Measurements from ENCODE around the gene WDR74.

WDR74 gene

GRCh38 chr11:62847767-62848314, 8.5 kb upstream of the WDR74 start:
- Histone ChIP-seq H2AK5ac (ENCODE audit: low read length, severe bottlenecking) (no peak overlapping the region), H3K79me1 (replicated peaks; ENCODE audit: low read length, poor library complexity, severe bottlenecking) (no peaks in the 10 kb centered on the region), H3K14ac (ENCODE audit: low read length in 2 of 2) (no peak overlapping the region), H2BK5ac (ENCODE audit: low read depth, low read length, poor library complexity, severe bottlenecking) (no peak overlapping the region), H3K27ac (ENCODE audit: low read length, poor library complexity, severe bottlenecking) (no peak overlapping the region), H4K91ac (ENCODE audit: low read length) (no peak overlapping the region), H3K9ac (ENCODE audit: low read length) (no peak overlapping the region), H3K4me3 (ENCODE audit: insufficient read depth in 1 of 2, low read depth in 1 of 2, low read length in 2 of 2) (no peak overlapping the region), H3K4me2 (ENCODE audit: low read length, poor library complexity, severe bottlenecking) (no peak overlapping the region), H2BK120ac (ENCODE audit: low read depth, low read length) (no peak overlapping the region), H2BK15ac (ENCODE audit: low read depth, poor library complexity, severe bottlenecking) (no peak overlapping the region), H3K36me3 (ENCODE audit: control insufficient read depth in 1 of 2, insufficient read depth in 2 of 2, low read depth in 1 of 2, low read length in 2 of 2) (peaks cover 10 to 16% of the 10 kb centered on the region in 2 experiments), H4K8ac (ENCODE audit: low read length) (no peak overlapping the region), H3K23ac (ENCODE audit: low read length in 2 of 2) (no peak overlapping the region), H3K9me3 (ENCODE audit: control insufficient read depth, low read length) (no peaks in the 10 kb centered on the region), H3K4me1 (ENCODE audit: control insufficient read depth, insufficient read depth, low read depth, low read length) (peaks cover 4% of the 10 kb centered on the region), H3K27me3 (ENCODE audit: control insufficient read depth in 1 of 2, insufficient read depth in 1 of 2, low read length in 2 of 2) (no peaks in the 10 kb centered on the region), H3K4ac (ENCODE audit: low read depth in 1 of 2, low read length in 2 of 2) (no peak overlapping the region), H2AFZ (ENCODE audit: low read depth, low read length) (no peak overlapping the region), H3K18ac (ENCODE audit: low read depth in 1 of 2, low read length in 2 of 2) (no peak overlapping the region), H2BK12ac (ENCODE audit: low read length in 2 of 2) (no peak overlapping the region)
- no peak for DNase-seq
- 86% methylated on average over 1 of the region's 1 CpG for WGBS

GRCh38 chr11:62846177-62846576, 6.8 kb upstream of the WDR74 start:
- no peak overlapping the region for H3K4ac ChIP-seq (ENCODE audit: low read depth in 1 of 2, low read length in 2 of 2)
- no peak overlapping the region for H3K9ac ChIP-seq (ENCODE audit: low read length)
- H3K4me3 ChIP-seq (ENCODE audit: insufficient read depth in 1 of 2, low read depth in 1 of 2, low read length in 2 of 2), result no peak overlapping the region
- no peak overlapping the region for H3K14ac ChIP-seq (ENCODE audit: low read length in 2 of 2)
- H3K27me3 ChIP-seq (ENCODE audit: control insufficient read depth in 1 of 2, insufficient read depth in 1 of 2, low read length in 2 of 2), result no peaks in the 10 kb centered on the region
- H4K8ac ChIP-seq (ENCODE audit: low read length), result no peak overlapping the region
- no peak overlapping the region for H3K23ac ChIP-seq (ENCODE audit: low read length in 2 of 2)
- no peak overlapping the region for H2AK5ac ChIP-seq (ENCODE audit: low read length, severe bottlenecking)
- H2AFZ ChIP-seq (ENCODE audit: low read depth, low read length), result no peak overlapping the region
- no peak overlapping the region for H3K18ac ChIP-seq (ENCODE audit: low read depth in 1 of 2, low read length in 2 of 2)
- H2BK15ac ChIP-seq (ENCODE audit: low read depth, poor library complexity, severe bottlenecking), result no peak overlapping the region
- H2BK5ac ChIP-seq (ENCODE audit: low read depth, low read length, poor library complexity, severe bottlenecking), result no peak overlapping the region
- H3K79me1 ChIP-seq (replicated peaks; ENCODE audit: low read length, poor library complexity, severe bottlenecking), result no peaks in the 10 kb centered on the region
- H3K4me2 ChIP-seq (ENCODE audit: low read length, poor library complexity, severe bottlenecking), result no peak overlapping the region
- H3K27ac ChIP-seq (ENCODE audit: low read length, poor library complexity, severe bottlenecking), result no peak overlapping the region
- H2BK120ac ChIP-seq (ENCODE audit: low read depth, low read length), result no peak overlapping the region
- 97% methylated on average over 3 of the region's 3 CpGs for WGBS
- no peaks in the 10 kb centered on the region for H3K9me3 ChIP-seq (ENCODE audit: control insufficient read depth, low read length)
- H3K36me3 ChIP-seq (ENCODE audit: control insufficient read depth in 1 of 2, insufficient read depth in 2 of 2, low read depth in 1 of 2, low read length in 2 of 2), result peaks cover 0 to 2% of the 10 kb centered on the region in 2 experiments
- peaks cover 4% of the 10 kb centered on the region for H3K4me1 ChIP-seq (ENCODE audit: control insufficient read depth, insufficient read depth, low read depth, low read length)
- no peak for DNase-seq
- no peak overlapping the region for H2BK12ac ChIP-seq (ENCODE audit: low read length in 2 of 2)
- H4K91ac ChIP-seq (ENCODE audit: low read length), result no peak overlapping the region

DNA sequence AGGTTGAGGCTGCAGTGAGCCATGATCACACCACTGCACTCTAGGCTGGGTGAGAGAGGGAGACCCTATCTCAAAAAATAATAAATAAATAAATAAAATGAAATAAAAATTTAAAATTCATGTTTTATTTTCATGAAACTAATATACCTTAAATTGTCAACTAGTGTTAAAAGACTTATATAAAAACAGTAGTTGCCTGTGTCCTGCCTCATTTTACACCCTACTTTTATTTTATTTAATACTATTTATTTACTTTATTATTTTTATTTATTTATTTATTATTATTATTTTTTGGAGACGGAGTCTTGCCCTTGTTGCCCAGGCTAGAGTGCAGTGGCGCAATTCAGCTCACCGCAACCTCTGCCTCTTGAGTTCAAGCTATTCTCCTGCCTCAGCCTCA, 4.8 kb upstream of the WDR74 start:
- WGBS, result 100% methylated on average over 3 of the region's 3 CpGs
- no peaks in the 10 kb centered on the region for H3K36me3 ChIP-seq (ENCODE audit: control insufficient read depth in 1 of 2, insufficient read depth in 2 of 2, low read depth in 1 of 2, low read length in 2 of 2)

DNA sequence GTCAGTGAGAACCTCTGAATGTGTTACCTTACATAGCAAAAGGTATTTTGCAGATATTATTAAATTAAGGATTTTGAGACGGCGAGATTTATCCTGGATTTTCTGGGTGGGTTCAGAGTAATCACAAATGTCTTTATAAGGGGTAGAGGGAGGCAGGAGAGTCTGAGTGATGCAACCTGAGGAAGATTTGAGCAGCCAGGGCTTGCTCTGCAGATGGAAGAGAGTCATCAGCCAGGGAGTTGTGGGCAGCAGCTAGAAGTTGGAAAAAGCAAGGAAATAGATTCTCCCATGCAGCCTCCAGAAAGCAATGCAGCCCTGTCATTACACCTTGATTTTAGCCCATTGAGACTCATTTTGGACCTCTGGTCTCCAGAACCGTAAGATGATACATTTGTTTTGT, 4.1 kb upstream of the WDR74 start:
- WGBS, result 95% methylated on average over 3 of the region's 3 CpGs
- Histone ChIP-seq H3K18ac (ENCODE audit: low read depth in 1 of 2, low read length in 2 of 2) (no peak overlapping the region), H2BK12ac (ENCODE audit: low read length in 2 of 2) (no peak overlapping the region), H4K8ac (ENCODE audit: low read length) (no peak overlapping the region), H3K27ac (ENCODE audit: low read length, poor library complexity, severe bottlenecking) (no peak overlapping the region), H2BK5ac (ENCODE audit: low read depth, low read length, poor library complexity, severe bottlenecking) (no peak overlapping the region), H2AK5ac (ENCODE audit: low read length, severe bottlenecking) (no peak overlapping the region), H3K4ac (ENCODE audit: low read depth in 1 of 2, low read length in 2 of 2) (no peak overlapping the region), H3K36me3 (ENCODE audit: control insufficient read depth in 1 of 2, insufficient read depth in 2 of 2, low read depth in 1 of 2, low read length in 2 of 2) (no peaks in the 10 kb centered on the region), H3K4me2 (ENCODE audit: low read length, poor library complexity, severe bottlenecking) (no peak overlapping the region), H3K14ac (ENCODE audit: low read length in 2 of 2) (no peak overlapping the region), H2BK120ac (ENCODE audit: low read depth, low read length) (no peak overlapping the region), H3K23ac (ENCODE audit: low read length in 2 of 2) (no peak overlapping the region), H3K9ac (ENCODE audit: low read length) (no peak overlapping the region), H2AFZ (ENCODE audit: low read depth, low read length) (no peak overlapping the region), H3K4me3 (ENCODE audit: insufficient read depth in 1 of 2, low read depth in 1 of 2, low read length in 2 of 2) (no peak overlapping the region), H3K4me1 (ENCODE audit: control insufficient read depth, insufficient read depth, low read depth, low read length) (peaks cover 8% of the 10 kb centered on the region), H3K79me1 (replicated peaks; ENCODE audit: low read length, poor library complexity, severe bottlenecking) (no peaks in the 10 kb centered on the region), H4K91ac (ENCODE audit: low read length) (no peak overlapping the region), H2BK15ac (ENCODE audit: low read depth, poor library complexity, severe bottlenecking) (no peak overlapping the region), H3K27me3 (ENCODE audit: control insufficient read depth in 1 of 2, insufficient read depth in 1 of 2, low read length in 2 of 2) (no peaks in the 10 kb centered on the region), H3K9me3 (ENCODE audit: control insufficient read depth, low read length) (no peaks in the 10 kb centered on the region)
- DNase-seq, result no peak

More for the DNA sequence above, 4.8 kb upstream of the WDR74 start:
- no peak overlapping the region for H3K4me2 ChIP-seq (ENCODE audit: low read length, poor library complexity, severe bottlenecking)
- no peak overlapping the region for H3K23ac ChIP-seq (ENCODE audit: low read length in 2 of 2)
- no peak overlapping the region for H4K8ac ChIP-seq (ENCODE audit: low read length)
- no peak overlapping the region for H4K91ac ChIP-seq (ENCODE audit: low read length)
- H3K9me3 ChIP-seq (ENCODE audit: control insufficient read depth, low read length), result no peaks in the 10 kb centered on the region
- H3K9ac ChIP-seq (ENCODE audit: low read length), result no peak overlapping the region
- peaks cover 8% of the 10 kb centered on the region for H3K4me1 ChIP-seq (ENCODE audit: control insufficient read depth, insufficient read depth, low read depth, low read length)
- no peaks in the 10 kb centered on the region for H3K79me1 ChIP-seq (replicated peaks; ENCODE audit: low read length, poor library complexity, severe bottlenecking)
- H2BK15ac ChIP-seq (ENCODE audit: low read depth, poor library complexity, severe bottlenecking), result no peak overlapping the region
- no peak overlapping the region for H3K18ac ChIP-seq (ENCODE audit: low read depth in 1 of 2, low read length in 2 of 2)
- no peak overlapping the region for H3K4ac ChIP-seq (ENCODE audit: low read depth in 1 of 2, low read length in 2 of 2)
- no peak overlapping the region for H3K14ac ChIP-seq (ENCODE audit: low read length in 2 of 2)
- H2AK5ac ChIP-seq (ENCODE audit: low read length, severe bottlenecking), result no peak overlapping the region
- H2BK120ac ChIP-seq (ENCODE audit: low read depth, low read length), result no peak overlapping the region
- no peak overlapping the region for H2BK5ac ChIP-seq (ENCODE audit: low read depth, low read length, poor library complexity, severe bottlenecking)
- no peak overlapping the region for H3K4me3 ChIP-seq (ENCODE audit: insufficient read depth in 1 of 2, low read depth in 1 of 2, low read length in 2 of 2)
- H3K27ac ChIP-seq (ENCODE audit: low read length, poor library complexity, severe bottlenecking), result no peak overlapping the region
- no peaks in the 10 kb centered on the region for H3K27me3 ChIP-seq (ENCODE audit: control insufficient read depth in 1 of 2, insufficient read depth in 1 of 2, low read length in 2 of 2)
- no peak overlapping the region for H2BK12ac ChIP-seq (ENCODE audit: low read length in 2 of 2)
- H2AFZ ChIP-seq (ENCODE audit: low read depth, low read length), result no peak overlapping the region
- no peak for DNase-seq

All from mesenchymal stem cell (in vitro differentiated cells and primary cell).